Pulmonary artery endothelial cell (primary cell): Measurements from ENCODE around the gene DROSHA. TPM values are rescaled to one million over a fixed set of nuclear protein-coding genes. Genes with fewer than 3 reads are reported as not detected.

Source experiments
- total RNA-seq: library from RNA; depleted of rRNA; stranded (reverse); fragments of >200 nt; gene quantifications from 2 replicates; pipeline ENCODE4 v1.2.3, GENCODE V29; 2014

The DROSHA gene
- total RNA-seq, 1 donor from 2014 or later = 42.9 TPM

Other genes with a start within 250 kb of the DROSHA start
- gene C5orf22, start 208 bp upstream of the DROSHA start, total RNA-seq = 16.5 and 21.3 TPM in 2 replicates
- 0.74 and 1.6 TPM in 2 replicates for gene PDZD2, start 107.0 kb upstream of the DROSHA start, total RNA-seq